T47D (cell line): ENCODE results near the gene SUCLG2.

Experiments
- DNase-seq, 2 experiments: peaks; one replicate each; pipeline versions ENCODE4 v3.0.0 to v3.0.0-alpha.2; 2011 to 2012; ENCODE audit warnings: low read depth in 1 of 2, low spot score in 1 of 2
- JUND ChIP-seq: IDR thresholded peaks from 2 replicates; pipeline ENCODE4 v1.6.1; 2012; ENCODE audit warnings: low read depth
- in situ Hi-C: cut with HindIII; loops from 2 replicates; pipeline ENCODE4 v1.10.0; 2016; ENCODE audit warnings: low sequenced_read_pairs, low pct_unique_long_range_greater_than_20kb

The SUCLG2 gene

GRCh38 chr3:67462187-67462586 is 192.2 kb downstream of the SUCLG2 start:
- no peak for DNase-seq
- no peak for TF ChIP-seq JUND
- in situ Hi-C loops = no loop called here

GRCh38 chr3:67461667-67462142 is 192.7 kb downstream of the SUCLG2 start:
- no peak for DNase-seq
- no peak for TF ChIP-seq JUND
- in situ Hi-C loops = no loop called here

GRCh38 chr3:67460841-67461510 is 193.4 kb downstream of the SUCLG2 start:
- TF ChIP-seq JUND = no peak
- in situ Hi-C loops = no loop called here
- no peak for DNase-seq

DNA sequence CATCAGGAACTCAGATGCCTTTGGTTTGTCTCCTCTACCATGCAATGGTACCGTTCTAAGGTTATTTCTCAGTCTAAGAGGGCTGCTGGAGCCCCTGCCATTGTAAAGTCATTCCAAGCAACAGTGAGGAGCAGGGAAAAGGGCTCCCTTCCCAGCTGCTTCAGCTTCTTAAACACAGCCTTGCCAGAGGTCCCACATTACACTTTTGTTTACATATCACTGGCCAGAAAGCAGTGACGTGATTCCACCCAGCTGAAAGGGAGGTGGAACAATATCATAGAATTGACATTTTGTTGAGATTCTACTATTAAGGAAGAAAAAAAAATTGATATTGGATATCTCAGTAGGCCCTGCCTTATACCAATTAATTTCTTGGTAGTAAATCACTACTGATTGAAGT is 194.6 kb downstream of the SUCLG2 start:
- no peak for DNase-seq
- in situ Hi-C loops = no loop called here

GRCh38 chr3:67458896-67459530 is 195.4 kb downstream of the SUCLG2 start:
- no peak for DNase-seq
- no peak for TF ChIP-seq JUND
- in situ Hi-C loops = no loop called here

More for the DNA sequence above, 194.6 kb downstream of the SUCLG2 start:
- no peak for TF ChIP-seq JUND

- no peak for DNase-seq
- in situ Hi-C loops = no loop called here
- no peak for TF ChIP-seq JUND
These were observed 196.0 kb downstream of the SUCLG2 start for GRCh38 chr3:67458408-67458807.

GRCh38 chr3:67453628-67454027 is 200.8 kb downstream of the SUCLG2 start:
- DNase-seq = no peak
- TF ChIP-seq JUND = no peak
- in situ Hi-C loops = no loop called here

DNA sequence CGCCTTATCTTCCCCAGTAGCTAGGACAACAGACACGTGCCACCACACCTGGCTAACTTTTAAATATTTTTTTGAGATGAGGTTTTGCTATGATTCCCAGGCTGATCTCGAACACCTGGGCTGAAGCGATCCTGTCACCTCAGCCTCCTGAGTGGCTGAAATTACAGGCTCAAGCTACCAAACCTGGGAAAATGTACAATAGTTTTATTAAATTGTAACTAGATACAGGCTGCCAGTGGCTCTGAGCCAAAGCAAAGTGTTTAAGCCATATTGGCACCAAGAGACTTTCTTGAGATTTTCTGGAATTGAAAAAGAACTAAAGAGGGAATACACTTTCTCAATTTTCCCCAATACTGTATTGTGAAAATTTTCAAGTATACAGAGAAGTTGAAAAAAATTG is 204.3 kb downstream of the SUCLG2 start:
- in situ Hi-C loops = no loop called here
- TF ChIP-seq JUND = no peak
- no peak for DNase-seq

- in situ Hi-C loops = no loop called here
- no peak for DNase-seq
- TF ChIP-seq JUND = no peak
These were observed 207.0 kb downstream of the SUCLG2 start for GRCh38 chr3:67447393-67447792.

DNA sequence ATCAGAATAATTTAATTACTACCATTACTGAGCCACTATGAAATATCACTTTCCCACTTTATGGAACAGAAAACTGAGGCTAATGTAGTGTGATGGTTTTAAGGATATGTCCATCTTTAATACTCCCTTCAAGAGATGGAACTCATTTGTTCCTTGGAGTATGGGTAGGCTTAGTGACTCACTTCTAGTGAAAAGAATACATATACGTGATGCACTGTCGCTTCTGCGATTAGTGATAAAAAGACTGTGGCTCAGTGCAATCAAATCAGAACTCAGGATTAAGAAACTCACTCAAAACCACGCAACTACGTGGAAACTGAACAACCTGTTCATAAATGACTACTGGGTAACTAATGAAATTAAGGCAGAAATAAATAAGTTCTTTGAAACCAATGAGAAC is 216.6 kb downstream of the SUCLG2 start:
- in situ Hi-C loops = no loop called here
- DNase-seq = no peak
- TF ChIP-seq JUND = no peak

DNA sequence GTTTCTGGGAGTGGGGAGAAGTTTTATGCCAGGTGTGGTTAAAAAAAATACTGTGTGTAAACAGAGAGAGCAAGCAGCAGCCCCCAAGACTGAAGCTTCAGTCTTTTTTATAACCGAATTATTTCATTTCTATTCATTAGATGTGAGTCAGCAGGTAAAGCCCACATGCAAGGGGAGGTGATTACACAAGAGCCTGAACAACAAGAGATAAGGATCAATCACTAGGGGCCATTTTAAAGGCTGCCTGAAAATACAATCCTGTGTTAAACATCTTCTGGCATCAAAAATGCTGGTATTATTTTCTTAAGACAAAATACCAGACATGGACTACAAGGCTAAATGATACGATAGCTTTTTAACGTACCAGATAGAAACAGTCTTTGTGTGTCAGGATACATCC is 217.3 kb downstream of the SUCLG2 start:
- peak in 1 of 2 experiments; percentile 10 for DNase-seq
- no peak for TF ChIP-seq JUND
- in situ Hi-C loops = no loop called here

GRCh38 chr3:67433109-67433508 is 221.3 kb downstream of the SUCLG2 start:
- no peak for TF ChIP-seq JUND
- in situ Hi-C loops = no loop called here

DNA sequence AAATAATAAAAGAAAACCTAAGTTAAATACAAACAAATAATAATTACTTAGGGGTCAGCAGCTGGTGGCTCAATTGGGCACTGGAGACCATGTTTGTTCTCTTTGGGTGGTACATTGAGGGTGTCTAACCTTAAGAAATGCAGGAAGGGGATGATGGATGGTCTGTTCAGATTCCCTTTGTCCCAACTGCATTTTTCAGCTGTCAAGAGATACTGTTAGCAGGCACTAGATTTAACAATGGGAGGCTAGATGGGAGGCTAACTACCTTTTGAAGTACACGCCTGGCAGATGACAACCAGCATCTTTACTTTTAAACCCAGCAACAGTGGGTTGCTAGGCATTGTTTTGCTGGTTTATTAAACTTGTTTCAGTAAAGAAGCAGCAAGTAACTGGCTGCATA is 222.5 kb downstream of the SUCLG2 start:
- in situ Hi-C loops = no loop called here
- TF ChIP-seq JUND = no peak
- no peak for DNase-seq

More at GRCh38 chr3:67433109-67433508, 221.3 kb downstream of the SUCLG2 start:
- peak in 1 of 2 experiments; percentile 23 for DNase-seq
